HG03139 (cell line): ENCODE results near the gene NELFA.
A peak's percentile ranks its signal among the peaks of the same experiment; 100 is the strongest.

ENCODE experiments used
- ATAC-seq: cut with Tn5 transposase; IDR thresholded peaks from one replicate; pipeline ENCODE4 v1.9.1; 2021; ENCODE audit not compliant: unreplicated experiment

NELFA gene

GRCh38 chr4:2008921-2009650 is at the start of gene NELFA:
Gene NELFA (minus strand): TSS chr4:2008974. CDS start chr4:2008959, 15 bp downstream.
- ATAC-seq: peak; percentile 72

GRCh38 chr4:2057382-2058065 is 48.8 kb upstream of the NELFA start:
- ATAC-seq: no peak

GRCh38 chr4:2054217-2054616 is 45.4 kb upstream of the NELFA start:
- no peak for ATAC-seq

- no peak for ATAC-seq
Observed at GRCh38 chr4:2051086-2051485, 42.3 kb upstream of the NELFA start.

- ATAC-seq: no peak
Observed at GRCh38 chr4:2049811-2050210, 41.0 kb upstream of the NELFA start.

GRCh38 chr4:2049381-2049780 is 40.6 kb upstream of the NELFA start:
- ATAC-seq: no peak

GRCh38 chr4:2048831-2049230 is 40.1 kb upstream of the NELFA start:
- ATAC-seq: no peak

- no peak for ATAC-seq
Observed at GRCh38 chr4:2047781-2048581, 39.2 kb upstream of the NELFA start.

- ATAC-seq: no peak
Observed at GRCh38 chr4:2047031-2047660, 38.4 kb upstream of the NELFA start.

- no peak for ATAC-seq
Observed at GRCh38 chr4:2046031-2046961, 37.5 kb upstream of the NELFA start.

- ATAC-seq: no peak
Observed at GRCh38 chr4:2045518-2045951, 36.8 kb upstream of the NELFA start.

GRCh38 chr4:2044542-2045517 is 36.1 kb upstream of the NELFA start:
- no peak for ATAC-seq

GRCh38 chr4:2044119-2044485 is 35.3 kb upstream of the NELFA start:
- ATAC-seq: no peak

- ATAC-seq: no peak
Observed at GRCh38 chr4:2043396-2044118, 34.8 kb upstream of the NELFA start.

- ATAC-seq: no peak
Observed at GRCh38 chr4:2042947-2043395, 34.2 kb upstream of the NELFA start.

- peak; percentile 15 for ATAC-seq
Observed at GRCh38 chr4:2042204-2042946, 33.6 kb upstream of the NELFA start.

GRCh38 chr4:2041239-2042130 is 32.7 kb upstream of the NELFA start:
- peak; percentile 52 for ATAC-seq
